IPS-11a (cell line): ENCODE measurements around the gene PPP3CA.

Experiments used
- H3K4me3 ChIP-seq: one replicate; pipeline ENCODE4 v1.5.1; 2013; ENCODE audit warnings: low read depth, low read length, control low read depth

The PPP3CA gene

GRCh38 chr4:101218894-101219293, 128.4 kb downstream of the PPP3CA start:
- H3K4me3 ChIP-seq: no peak overlapping the region

GRCh38 chr4:101218346-101218745, 129.0 kb downstream of the PPP3CA start:
- no peak overlapping the region for H3K4me3 ChIP-seq

GRCh38 chr4:101217353-101218031, 129.8 kb downstream of the PPP3CA start:
- H3K4me3 ChIP-seq: no peak overlapping the region

- H3K4me3 ChIP-seq: no peak overlapping the region
These were observed 136.2 kb downstream of the PPP3CA start for GRCh38 chr4:101211146-101211553.

- H3K4me3 ChIP-seq: no peak overlapping the region
These were observed 137.0 kb downstream of the PPP3CA start for GRCh38 chr4:101210331-101210730.

- no peak overlapping the region for H3K4me3 ChIP-seq
These were observed 139.2 kb downstream of the PPP3CA start for GRCh38 chr4:101208171-101208570.

- H3K4me3 ChIP-seq: no peak overlapping the region
These were observed 141.4 kb downstream of the PPP3CA start for GRCh38 chr4:101205916-101206315.

- H3K4me3 ChIP-seq: no peak overlapping the region
These were observed 145.9 kb downstream of the PPP3CA start for GRCh38 chr4:101201421-101201820.

- H3K4me3 ChIP-seq: no peak overlapping the region
These were observed 146.8 kb downstream of the PPP3CA start for GRCh38 chr4:101200561-101200960.

- no peak overlapping the region for H3K4me3 ChIP-seq
These were observed 147.6 kb downstream of the PPP3CA start for GRCh38 chr4:101199507-101200285.

GRCh38 chr4:101198682-101199339, 148.5 kb downstream of the PPP3CA start:
- no peak overlapping the region for H3K4me3 ChIP-seq

- no peak overlapping the region for H3K4me3 ChIP-seq
These were observed 150.0 kb downstream of the PPP3CA start for GRCh38 chr4:101197350-101197749.

GRCh38 chr4:101192244-101192643, 155.1 kb downstream of the PPP3CA start:
- no peak overlapping the region for H3K4me3 ChIP-seq

- no peak overlapping the region for H3K4me3 ChIP-seq
These were observed 155.8 kb downstream of the PPP3CA start for GRCh38 chr4:101191302-101192098.

GRCh38 chr4:101190751-101191150, 156.6 kb downstream of the PPP3CA start:
- no peak overlapping the region for H3K4me3 ChIP-seq

- H3K4me3 ChIP-seq: no peak overlapping the region
These were observed 158.4 kb downstream of the PPP3CA start for GRCh38 chr4:101188906-101189305.

- H3K4me3 ChIP-seq: no peak overlapping the region
These were observed 159.5 kb downstream of the PPP3CA start for GRCh38 chr4:101187841-101188240.

GRCh38 chr4:101186567-101187184, 160.7 kb downstream of the PPP3CA start:
- H3K4me3 ChIP-seq: no peak overlapping the region

GRCh38 chr4:101184668-101185067, 162.7 kb downstream of the PPP3CA start:
- H3K4me3 ChIP-seq: no peak overlapping the region

GRCh38 chr4:101183666-101184373, 163.5 kb downstream of the PPP3CA start:
- no peak overlapping the region for H3K4me3 ChIP-seq
